Fibroblast of villous mesenchyme (primary cell): ENCODE measurements around the gene PGRMC1. TPM values are rescaled to one million over a fixed set of nuclear protein-coding genes. Genes with fewer than 3 reads are reported as not detected.
"Not testable (repeated sequence)": the region's sequence is repeated elsewhere in the genome, so short reads cannot be mapped to it uniquely, and the experiment has no call there.

Source experiments
- DNase-seq: peaks from one replicate; pipeline ENCODE4 v3.0.0-alpha.2; 2010; ENCODE audit warnings: low read depth
- H3K4me3 ChIP-seq: 2 replicates; pipeline ENCODE4 v1.5.1; 2011; ENCODE audit warnings: low read depth, mild to moderate bottlenecking, low read length
- CTCF ChIP-seq: IDR thresholded peaks from 2 replicates; pipeline ENCODE4 v1.5.1; 2012; ENCODE audit warnings: low read depth, mild to moderate bottlenecking, low read length; ENCODE audit not compliant: insufficient read depth
- total RNA-seq: library from RNA; depleted of rRNA; stranded (reverse); fragments of >200 nt; gene quantifications from 2 replicates; pipeline ENCODE4 v1.2.3, GENCODE V29; 2012

The PGRMC1 gene
- total RNA-seq, 1 donor = 202 TPM

DNA sequence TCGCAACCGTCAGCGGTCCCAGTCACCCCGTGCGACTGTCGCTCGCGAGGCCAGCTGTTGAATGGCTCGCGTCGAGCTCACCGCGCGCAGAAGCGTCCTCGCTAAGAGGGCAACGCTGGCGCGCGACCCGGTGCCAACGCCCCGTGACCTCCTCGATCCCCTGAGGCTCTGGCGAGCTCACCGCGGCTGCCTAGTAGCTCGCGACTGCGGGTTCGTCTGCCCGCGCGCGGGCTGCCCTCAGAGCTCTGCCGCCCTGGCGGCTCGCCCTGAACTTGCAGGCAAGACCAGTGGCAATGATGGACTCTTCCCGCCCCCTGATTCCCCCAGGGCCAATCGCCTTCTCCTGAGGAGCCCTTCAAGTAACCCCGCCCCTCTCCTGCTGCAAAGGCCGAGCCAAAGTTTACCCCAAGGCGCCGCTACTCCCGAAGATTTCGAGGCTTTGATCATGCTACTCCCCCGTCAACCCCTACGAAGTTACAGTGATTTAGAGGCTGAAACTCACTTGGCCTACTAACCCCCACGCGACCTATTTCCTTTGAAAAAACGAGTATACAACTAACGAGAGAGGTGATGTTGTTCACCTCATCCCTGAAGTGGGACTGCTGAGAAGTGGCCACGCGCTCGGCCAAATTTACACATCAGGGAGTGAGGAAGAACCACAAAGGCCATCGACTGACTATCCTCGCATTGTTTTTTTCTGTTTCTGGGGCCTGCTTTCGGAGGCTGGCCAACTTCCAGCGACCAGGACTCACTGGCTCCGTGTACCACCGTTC lies 37.5 kb downstream of the PGRMC1 start:
- peak; percentile 13 for DNase-seq
- peak; percentile 19 for TF ChIP-seq CTCF
- H3K4me3 ChIP-seq = no peak overlapping the region

GRCh38 chrX:119282347-119282746 lies 46.3 kb downstream of the PGRMC1 start:
- DNase-seq = not testable (repeated sequence)

DNA sequence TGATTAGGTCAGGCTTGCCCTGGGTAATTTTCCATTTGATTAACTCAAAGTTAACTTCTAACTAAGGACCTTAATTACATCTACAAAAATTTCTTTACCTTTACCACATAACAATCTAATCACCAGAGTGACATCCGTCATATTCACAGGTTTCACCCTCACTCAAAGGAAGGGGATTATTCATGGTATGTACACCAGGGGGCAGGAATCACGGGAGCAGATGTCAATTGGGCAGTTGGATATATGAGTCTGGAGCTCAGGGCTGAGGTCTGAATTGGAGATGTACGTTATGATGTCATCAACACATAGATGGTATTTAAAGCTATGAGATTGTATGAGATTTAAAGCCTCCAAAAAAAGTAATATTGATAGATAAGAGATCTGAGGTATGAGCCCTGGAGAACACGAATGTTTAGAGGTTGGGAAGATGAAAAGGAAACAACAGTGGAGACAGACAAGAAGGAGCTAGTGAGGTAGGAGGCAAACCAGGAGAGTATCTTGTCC lies 52.9 kb downstream of the PGRMC1 start:
- no peak for TF ChIP-seq CTCF
- no peak for DNase-seq
- no peak overlapping the region for H3K4me3 ChIP-seq

More at GRCh38 chrX:119282347-119282746, 46.3 kb downstream of the PGRMC1 start:
- H3K4me3 ChIP-seq = not testable (repeated sequence)

DNA sequence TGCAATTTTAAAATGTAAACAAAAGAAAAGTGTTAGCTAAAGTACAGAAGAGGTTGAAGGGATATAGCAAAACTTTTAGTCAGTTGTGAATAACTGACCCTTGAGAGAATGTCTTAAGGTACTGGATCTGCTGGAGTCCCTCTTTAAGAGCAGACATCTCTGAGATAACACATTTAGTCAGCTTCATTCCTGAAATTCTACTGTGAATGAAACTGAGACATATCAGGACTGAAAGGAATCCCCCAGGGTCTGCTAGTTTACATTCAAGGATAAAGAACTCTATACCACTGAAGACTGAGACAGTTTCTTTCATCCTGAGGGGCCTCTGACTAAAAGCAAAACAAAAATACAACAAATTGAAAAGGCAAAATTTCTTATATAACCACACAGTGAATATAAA lies 54.4 kb downstream of the PGRMC1 start:
- H3K4me3 ChIP-seq = no peak overlapping the region
- DNase-seq = no peak
- TF ChIP-seq CTCF = no peak

- DNase-seq, H3K4me3 ChIP-seq: not testable (repeated sequence)
These were observed 55.2 kb downstream of the PGRMC1 start for GRCh38 chrX:119291246-119291645.

DNA sequence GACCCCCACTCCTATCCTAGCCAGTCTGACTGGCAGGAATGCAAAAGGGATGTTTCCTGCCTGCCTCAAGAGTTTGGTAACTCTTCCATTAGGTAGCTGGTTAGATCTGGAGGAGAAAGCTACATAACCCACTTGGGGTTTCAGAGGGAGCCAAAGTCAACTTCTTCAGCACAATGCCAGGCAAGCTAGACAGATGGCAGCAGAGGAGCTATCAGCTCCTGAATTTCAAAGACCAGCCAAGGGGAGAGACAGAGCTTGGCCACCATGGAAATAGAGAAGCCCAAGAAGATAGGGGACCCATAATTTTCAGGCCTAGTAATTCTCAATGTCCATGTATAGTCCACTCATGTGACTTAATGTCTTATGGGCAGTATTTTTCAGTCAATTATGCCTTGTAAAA lies 56.4 kb downstream of the PGRMC1 start:
- H3K4me3 ChIP-seq = no peak overlapping the region
- TF ChIP-seq CTCF = no peak

More for the DNA sequence above, 56.4 kb downstream of the PGRMC1 start:
- DNase-seq = no peak

Other genes with a start within 250 kb of the PGRMC1 start
- gene CT47C1, start 163.3 kb upstream of the PGRMC1 start, total RNA-seq = not detected in 2 replicates
- not detected in 2 replicates for gene KIAA1210, start 108.5 kb upstream of the PGRMC1 start, total RNA-seq
- gene SLC25A43, start 163.1 kb downstream of the PGRMC1 start, total RNA-seq = 17.4 and 22.0 TPM in 2 replicates
- 125 and 130 TPM in 2 replicates for gene SLC25A5, start 232.2 kb downstream of the PGRMC1 start, total RNA-seq